Stimulated activated naive CD4-positive, alpha-beta T cell (primary cell): ENCODE data around the gene FAM181B.

Experiments used
- DNase-seq, 6 experiments: peaks; one replicate each; lab custom pipeline; 2025; lab: John Stamatoyannopoulos, UW

The FAM181B gene

GRCh38 chr11:82683029-82683428 is 50.6 kb downstream of the FAM181B start:
- DNase-seq, result no peak

DNA sequence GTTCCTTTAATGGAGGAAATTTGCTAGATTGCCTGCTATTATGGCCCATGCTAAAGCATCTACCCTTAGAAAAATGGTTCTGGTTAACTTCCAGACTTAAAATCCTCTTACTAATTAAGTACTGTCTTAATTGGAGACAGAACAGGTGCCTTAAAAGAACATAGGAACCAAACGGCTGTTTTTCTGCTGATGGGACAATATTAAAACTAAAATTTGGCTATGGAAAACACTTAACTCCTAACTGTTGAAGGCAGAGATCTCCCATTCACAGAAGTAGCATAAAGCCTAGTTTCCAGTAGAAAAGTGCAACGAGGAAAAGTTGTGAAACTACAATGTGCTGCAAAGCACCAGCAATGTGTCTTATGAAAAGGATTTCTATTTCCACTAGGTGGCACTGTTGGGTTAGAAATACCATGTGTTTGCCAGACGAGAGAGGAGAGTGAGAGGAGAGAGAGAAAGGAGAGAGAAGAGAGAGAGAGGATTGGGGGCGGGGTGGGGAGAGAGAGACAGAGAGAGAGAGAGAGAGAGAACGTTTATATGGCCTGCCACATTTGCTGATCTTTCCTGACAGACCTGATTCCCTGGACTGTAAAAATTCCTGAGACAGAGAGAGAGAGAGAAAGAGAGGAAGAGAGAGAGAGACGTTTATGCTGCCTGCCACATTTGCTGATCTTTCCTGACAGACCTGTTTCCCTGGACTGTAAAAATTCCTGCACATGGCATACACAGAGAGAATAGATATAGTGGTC is 51.5 kb downstream of the FAM181B start:
- DNase-seq, result peak in 4 of 6 experiments; percentile 1 to 49 (median 24)

GRCh38 chr11:82680252-82680651 is 53.4 kb downstream of the FAM181B start:
- DNase-seq, result no peak
